ENCODE data around the gene TMEM52.

Gene TMEM52

GRCh38 chr1:1901641-1902294, 17.3 kb downstream of the TMEM52 start:
- H3K4me1 ChIP-seq (ENCODE audit: low read length) = peaks cover 16% of the 10 kb centered on the region
- peaks cover 5% of the 10 kb centered on the region; the same call in 1 of the 2 replicates for H4K20me1 ChIP-seq (ENCODE audit: insufficient read depth, low read length)
- H3K9me3 ChIP-seq (ENCODE audit: insufficient read depth, low read length) = 0 out of 2 replicates have a peak, but pooled peaks cover 4% of the 10 kb centered on the region
- H3K4me3 ChIP-seq (ENCODE audit: low read length) = no peak overlapping the region
- no peak for TF ChIP-seq CTCF (IDR thresholded peaks at IDR 0.05; ENCODE audit: low read depth, low read length)
- TF ChIP-seq EZH2phosphoT487 (IDR thresholded peaks at IDR 0.05; ENCODE audit: low read depth) = no peak
- H3K4me2 ChIP-seq (ENCODE audit: low read length) = no peak overlapping the region
- H3K9ac ChIP-seq (ENCODE audit: low read length) = no peak overlapping the region
- H2AFZ ChIP-seq (ENCODE audit: low read depth, low read length) = no peak overlapping the region
- H3K27me3 ChIP-seq (ENCODE audit: low read depth, low read length) = peaks cover 13% of the 10 kb centered on the region
- no peak overlapping the region for H3K27ac ChIP-seq (ENCODE audit: low read length)
- H3K36me3 ChIP-seq (replicated peaks; ENCODE audit: low read depth, low read length) = no peaks in the 10 kb centered on the region
- no peaks in the 10 kb centered on the region for H3K79me2 ChIP-seq (ENCODE audit: low read length)

GRCh38 chr1:1900883-1901640, 18.0 kb downstream of the TMEM52 start:
- Histone ChIP-seq H3K4me2 (ENCODE audit: low read length) (no peak overlapping the region), H3K79me2 (ENCODE audit: low read length) (no peaks in the 10 kb centered on the region), H2AFZ (ENCODE audit: low read depth, low read length) (no peak overlapping the region), H3K9ac (ENCODE audit: low read length) (no peak overlapping the region), H3K4me1 (ENCODE audit: low read length) (peaks cover 12% of the 10 kb centered on the region), H3K27me3 (ENCODE audit: low read depth, low read length) (peaks cover 20% of the 10 kb centered on the region), H3K36me3 (replicated peaks; ENCODE audit: low read depth, low read length) (no peaks in the 10 kb centered on the region), H4K20me1 (ENCODE audit: insufficient read depth, low read length) (peaks cover 5% of the 10 kb centered on the region; the same call in 1 of the 2 replicates), H3K27ac (ENCODE audit: low read length) (no peak overlapping the region), H3K4me3 (ENCODE audit: low read length) (no peak overlapping the region), H3K9me3 (ENCODE audit: insufficient read depth, low read length) (0 out of 2 replicates have a peak, but pooled peaks cover 4% of the 10 kb centered on the region)
- TF ChIP-seq EZH2phosphoT487 (IDR thresholded peaks at IDR 0.05; ENCODE audit: low read depth) (no peak), CTCF (IDR thresholded peaks at IDR 0.05; ENCODE audit: low read depth, low read length) (no peak)

- Histone ChIP-seq H3K36me3 (replicated peaks; ENCODE audit: low read depth, low read length) (no peaks in the 10 kb centered on the region), H4K20me1 (ENCODE audit: insufficient read depth, low read length) (peaks cover 5% of the 10 kb centered on the region; the same call in 1 of the 2 replicates), H3K79me2 (ENCODE audit: low read length) (no peaks in the 10 kb centered on the region), H3K9me3 (ENCODE audit: insufficient read depth, low read length) (0 out of 2 replicates have a peak, but pooled peaks cover 4% of the 10 kb centered on the region), H3K4me3 (ENCODE audit: low read length) (no peak overlapping the region), H3K4me2 (ENCODE audit: low read length) (no peak overlapping the region), H2AFZ (ENCODE audit: low read depth, low read length) (no peak overlapping the region), H3K4me1 (ENCODE audit: low read length) (peaks cover 17% of the 10 kb centered on the region), H3K27me3 (ENCODE audit: low read depth, low read length) (peaks cover 31% of the 10 kb centered on the region), H3K9ac (ENCODE audit: low read length) (no peak overlapping the region), H3K27ac (ENCODE audit: low read length) (no peak overlapping the region)
- no peak for TF ChIP-seq CTCF (IDR thresholded peaks at IDR 0.05; ENCODE audit: low read depth, low read length)
- TF ChIP-seq EZH2phosphoT487 (IDR thresholded peaks at IDR 0.05; ENCODE audit: low read depth) = no peak
Observed at GRCh38 chr1:1899967-1900327, 19.1 kb downstream of the TMEM52 start.

GRCh38 chr1:1899266-1899966, 19.7 kb downstream of the TMEM52 start:
- Histone ChIP-seq H3K27ac (ENCODE audit: low read length) (no peak overlapping the region), H3K36me3 (replicated peaks; ENCODE audit: low read depth, low read length) (no peaks in the 10 kb centered on the region), H3K4me1 (ENCODE audit: low read length) (peaks cover 22% of the 10 kb centered on the region), H3K79me2 (ENCODE audit: low read length) (no peaks in the 10 kb centered on the region), H3K9me3 (ENCODE audit: insufficient read depth, low read length) (0 out of 2 replicates have a peak, but pooled peaks cover 4% of the 10 kb centered on the region), H3K9ac (ENCODE audit: low read length) (no peak overlapping the region), H3K4me2 (ENCODE audit: low read length) (peak overlapping the region; percentile 24; the same call in 1 of the 2 replicates), H3K4me3 (ENCODE audit: low read length) (no peak overlapping the region), H4K20me1 (ENCODE audit: insufficient read depth, low read length) (peaks cover 5% of the 10 kb centered on the region; the same call in 1 of the 2 replicates), H3K27me3 (ENCODE audit: low read depth, low read length) (peaks cover 36% of the 10 kb centered on the region), H2AFZ (ENCODE audit: low read depth, low read length) (no peak overlapping the region)
- no peak for TF ChIP-seq EZH2phosphoT487 (IDR thresholded peaks at IDR 0.05; ENCODE audit: low read depth)
- peak; percentile 38 for TF ChIP-seq CTCF (IDR thresholded peaks at IDR 0.05; ENCODE audit: low read depth, low read length)
